Measurements from ENCODE around the gene IZUMO1.
"Not testable (repeated sequence)": the region's sequence is repeated elsewhere in the genome, so short reads cannot be mapped to it uniquely, and the experiment has no call there.

- not testable (repeated sequence) for TF ChIP-seq CTCF (IDR thresholded peaks at IDR 0.05; ENCODE audit: extremely low read depth in 1 of 2, insufficient read depth in 1 of 2, low read depth in 1 of 2, low read length in 2 of 2); EZH2 (IDR thresholded peaks at IDR 0.05; ENCODE audit: borderline replicate concordance, low read depth, low read length, severe bottlenecking); POLR2AphosphoS5 (IDR thresholded peaks at IDR 0.05; ENCODE audit: insufficient read depth, low read depth, low read length); POLR2A (IDR thresholded peaks at IDR 0.05; ENCODE audit: low read depth, low read length); JUN (IDR thresholded peaks at IDR 0.05; ENCODE audit: borderline replicate concordance, insufficient read depth, insufficient read length, low read depth); MAX (IDR thresholded peaks at IDR 0.05; ENCODE audit: insufficient read depth, insufficient read length); MYC (IDR thresholded peaks at IDR 0.05; ENCODE audit: low read depth, low read length); FOS (IDR thresholded peaks at IDR 0.05; ENCODE audit: borderline replicate concordance, insufficient read depth, low read length)
Observed at GRCh38 chr19:48786422-48786821, 39.7 kb upstream of the IZUMO1 start.

All from endothelial cell of umbilical vein (primary cell).